Memory B cell (primary cell): ENCODE data around the gene MRPS34.

Source experiments
- ATAC-seq: fragments of 150-1000 bp; cut with Tn5 transposase; 2 replicates; pipeline ENCODE4 v1.10.0; 2021; ENCODE audit warnings: low read depth, mild to moderate bottlenecking, moderate library complexity
- DNase-seq, 2 donors: peaks; one replicate each; pipeline ENCODE4 v3.0.0; 2022; ENCODE audit warnings: low spot score in 2 of 2
- H3K27ac Mint-ChIP-seq: one replicate; pipeline ENCODE4 v1.8.0; 2022; ENCODE audit warnings: mild to moderate bottlenecking, moderate library complexity, mixed read lengths
- H3K27me3 Mint-ChIP-seq: one replicate; pipeline ENCODE4 v1.8.0; 2022; ENCODE audit warnings: mixed read lengths
- H3K36me3 Mint-ChIP-seq: one replicate; pipeline ENCODE4 v1.8.0; 2022; ENCODE audit warnings: mild to moderate bottlenecking, mixed read lengths
- H3K4me1 Mint-ChIP-seq: one replicate; pipeline ENCODE4 v1.8.0; 2022; ENCODE audit warnings: mixed read lengths
- H3K4me3 Mint-ChIP-seq: one replicate; pipeline ENCODE4 v1.8.0; 2022; ENCODE audit warnings: mild to moderate bottlenecking, moderate library complexity, mixed read lengths
- H3K9me3 Mint-ChIP-seq: one replicate; pipeline ENCODE4 v1.8.0; 2022; ENCODE audit warnings: mixed read lengths

The MRPS34 gene

GRCh38 chr16:1791256-1791942 is 18.5 kb upstream of the MRPS34 start:
- no peaks in the 10 kb centered on the region for H3K27me3 Mint-ChIP-seq
- H3K4me3 Mint-ChIP-seq = no peak overlapping the region
- peaks cover 4% of the 10 kb centered on the region for H3K36me3 Mint-ChIP-seq
- ATAC-seq = no peak
- H3K9me3 Mint-ChIP-seq = no peaks in the 10 kb centered on the region
- peaks cover 2% of the 10 kb centered on the region for H3K4me1 Mint-ChIP-seq
- H3K27ac Mint-ChIP-seq = no peak overlapping the region
- no peak for DNase-seq

- DNase-seq (no peak), ATAC-seq (no peak)
- Mint-ChIP-seq H3K27ac (no peak overlapping the region), H3K9me3 (no peaks in the 10 kb centered on the region), H3K4me3 (no peak overlapping the region), H3K27me3 (no peaks in the 10 kb centered on the region), H3K36me3 (peaks cover 4% of the 10 kb centered on the region), H3K4me1 (peaks cover 2% of the 10 kb centered on the region)
These were observed 17.8 kb upstream of the MRPS34 start for GRCh38 chr16:1790611-1791255.

GRCh38 chr16:1790261-1790610 is 17.3 kb upstream of the MRPS34 start:
- Mint-ChIP-seq H3K27ac (no peak overlapping the region), H3K27me3 (no peaks in the 10 kb centered on the region), H3K4me3 (no peak overlapping the region), H3K4me1 (peaks cover 2% of the 10 kb centered on the region), H3K36me3 (peaks cover 4% of the 10 kb centered on the region), H3K9me3 (no peaks in the 10 kb centered on the region)
- ATAC-seq = no peak
- DNase-seq = no peak

- peaks cover 4% of the 10 kb centered on the region for H3K36me3 Mint-ChIP-seq
- H3K4me1 Mint-ChIP-seq = peaks cover 4% of the 10 kb centered on the region
- no peaks in the 10 kb centered on the region for H3K9me3 Mint-ChIP-seq
- no peak for ATAC-seq
- no peaks in the 10 kb centered on the region for H3K27me3 Mint-ChIP-seq
- no peak for DNase-seq
- no peak overlapping the region for H3K27ac Mint-ChIP-seq
- H3K4me3 Mint-ChIP-seq = no peak overlapping the region
These were observed 16.7 kb upstream of the MRPS34 start for GRCh38 chr16:1789643-1790045.

- H3K4me3 Mint-ChIP-seq = no peak overlapping the region
- peaks cover 4% of the 10 kb centered on the region for H3K36me3 Mint-ChIP-seq
- peaks cover 4% of the 10 kb centered on the region for H3K4me1 Mint-ChIP-seq
These were observed 15.8 kb upstream of the MRPS34 start for GRCh38 chr16:1788708-1789100.

GRCh38 chr16:1788095-1788707 is 15.3 kb upstream of the MRPS34 start:
- ATAC-seq (no peak), DNase-seq (no peak)
- Mint-ChIP-seq H3K36me3 (peaks cover 4% of the 10 kb centered on the region), H3K27me3 (no peaks in the 10 kb centered on the region), H3K4me1 (peaks cover 6% of the 10 kb centered on the region), H3K9me3 (no peaks in the 10 kb centered on the region), H3K27ac (no peak overlapping the region), H3K4me3 (no peak overlapping the region)

More at GRCh38 chr16:1788708-1789100, 15.8 kb upstream of the MRPS34 start:
- DNase-seq = no peak
- Mint-ChIP-seq H3K27me3 (no peaks in the 10 kb centered on the region), H3K9me3 (no peaks in the 10 kb centered on the region), H3K27ac (no peak overlapping the region)
- ATAC-seq = no peak

- Mint-ChIP-seq H3K27me3 (no peaks in the 10 kb centered on the region), H3K36me3 (peaks cover 4% of the 10 kb centered on the region), H3K27ac (no peak overlapping the region), H3K4me1 (peaks cover 7% of the 10 kb centered on the region), H3K9me3 (no peaks in the 10 kb centered on the region), H3K4me3 (no peak overlapping the region)
- DNase-seq = no peak
- ATAC-seq = no peak
These were observed 14.6 kb upstream of the MRPS34 start for GRCh38 chr16:1787322-1788094.

GRCh38 chr16:1787056-1787321 is 14.1 kb upstream of the MRPS34 start:
- H3K36me3 Mint-ChIP-seq = peaks cover 4% of the 10 kb centered on the region
- peaks cover 7% of the 10 kb centered on the region for H3K4me1 Mint-ChIP-seq
- no peaks in the 10 kb centered on the region for H3K9me3 Mint-ChIP-seq
- H3K4me3 Mint-ChIP-seq = no peak overlapping the region
- no peak for ATAC-seq
- no peak overlapping the region for H3K27ac Mint-ChIP-seq
- no peaks in the 10 kb centered on the region for H3K27me3 Mint-ChIP-seq
- DNase-seq = no peak

- no peaks in the 10 kb centered on the region for H3K27me3 Mint-ChIP-seq
- DNase-seq = no peak
- H3K36me3 Mint-ChIP-seq = peaks cover 4% of the 10 kb centered on the region
- H3K4me3 Mint-ChIP-seq = no peak overlapping the region
- no peaks in the 10 kb centered on the region for H3K9me3 Mint-ChIP-seq
- no peak for ATAC-seq
- no peak overlapping the region for H3K27ac Mint-ChIP-seq
- peaks cover 12% of the 10 kb centered on the region for H3K4me1 Mint-ChIP-seq
These were observed 13.5 kb upstream of the MRPS34 start for GRCh38 chr16:1786242-1787055.

GRCh38 chr16:1785846-1786170 is 12.9 kb upstream of the MRPS34 start:
- no peak overlapping the region for H3K4me3 Mint-ChIP-seq

GRCh38 chr16:1784977-1785845 is 12.3 kb upstream of the MRPS34 start:
- peaks cover 4% of the 10 kb centered on the region for H3K36me3 Mint-ChIP-seq
- peak overlapping the region; percentile 57 for H3K4me3 Mint-ChIP-seq
- no peak overlapping the region for H3K27ac Mint-ChIP-seq

More at GRCh38 chr16:1785846-1786170, 12.9 kb upstream of the MRPS34 start:
- ATAC-seq (no peak), DNase-seq (no peak)
- peaks cover 12% of the 10 kb centered on the region for H3K4me1 Mint-ChIP-seq
- no peak overlapping the region for H3K27ac Mint-ChIP-seq
- peaks cover 4% of the 10 kb centered on the region for H3K36me3 Mint-ChIP-seq
- H3K27me3 Mint-ChIP-seq = no peaks in the 10 kb centered on the region
- no peaks in the 10 kb centered on the region for H3K9me3 Mint-ChIP-seq

GRCh38 chr16:1782408-1783264 is 9.7 kb upstream of the MRPS34 start, which contains the start of the genes NUBP2 and SPSB3:
Gene NUBP2, plus strand, starts transcription at chr16:1782960. Its CDS starts 61 bp downstream, at chr16:1783021.
Gene SPSB3, minus strand, starts transcription at chr16:1782571. Its CDS starts 1,088 bp downstream, at chr16:1781483.
- Mint-ChIP-seq H3K9me3 (no peaks in the 10 kb centered on the region), H3K4me1 (peaks cover 13% of the 10 kb centered on the region), H3K4me3 (peak within 1 kb of the TSS; percentile 88), H3K27ac (peak within 1 kb of the TSS; percentile 43), H3K27me3 (no peaks in the 10 kb centered on the region), H3K36me3 (peaks cover 2% of the 10 kb centered on the region)
- peak; percentile 84 for ATAC-seq
- DNase-seq = peak; percentile 90 to 94

More at GRCh38 chr16:1784977-1785845, 12.3 kb upstream of the MRPS34 start:
- peaks cover 12% of the 10 kb centered on the region for H3K4me1 Mint-ChIP-seq
- no peaks in the 10 kb centered on the region for H3K27me3 Mint-ChIP-seq
- DNase-seq = no peak
- no peak for ATAC-seq
- H3K9me3 Mint-ChIP-seq = no peaks in the 10 kb centered on the region
